ENCODE results near the gene RFFL. TPM values are rescaled to one million over a fixed set of nuclear protein-coding genes. Genes with fewer than 3 reads are reported as not detected.
"Not testable (repeated sequence)": the region's sequence is repeated elsewhere in the genome, so short reads cannot be mapped to it uniquely, and the experiment has no call there.

The RFFL gene
- total RNA-seq, 2 experiments from 2014 or later: 11.3 to 12.0 TPM

DNA sequence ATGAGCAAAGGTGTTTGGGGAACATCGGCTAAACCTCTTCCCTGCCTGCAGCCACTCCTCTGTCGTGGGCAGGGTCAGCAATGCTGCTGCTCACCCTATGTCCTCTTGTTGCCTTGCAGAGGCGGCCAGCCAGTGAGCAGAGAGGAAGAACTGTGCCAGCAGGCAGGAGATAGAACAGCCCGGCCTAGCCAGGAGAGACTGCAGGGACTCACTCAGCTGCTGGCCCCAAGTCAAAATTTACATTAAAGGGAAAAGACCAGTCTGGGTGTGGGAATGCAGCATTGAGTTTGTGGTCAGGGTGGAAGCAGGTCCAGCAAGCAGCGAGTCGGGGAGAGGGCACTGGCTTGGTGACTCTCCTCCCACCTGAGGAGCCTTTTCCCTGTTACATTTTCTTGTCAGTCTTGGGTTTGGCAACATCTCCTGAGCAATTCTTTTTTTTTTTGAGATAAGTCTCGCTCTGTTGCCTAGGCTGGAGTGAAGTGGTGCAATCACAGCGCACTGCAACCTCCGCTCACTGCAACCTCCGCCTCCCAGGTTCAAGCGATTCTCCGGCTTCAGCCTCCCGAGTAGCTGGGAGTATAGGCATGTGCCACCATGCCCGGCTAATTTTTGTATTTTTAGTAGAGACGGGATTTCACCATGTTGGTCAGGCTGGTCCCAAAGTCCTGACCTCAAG is 60.5 kb downstream of the RFFL start:
- Mint-ChIP-seq H3K9me3 (no peaks in the 10 kb centered on the region), H3K27me3 (no peaks in the 10 kb centered on the region), H3K4me1 (ENCODE audit: low read depth) (peaks cover 4% of the 10 kb centered on the region), H3K27ac (peak overlapping the region; percentile 63), H3K36me3 (ENCODE audit: low read depth) (peaks cover 37% of the 10 kb centered on the region), H3K4me3 (no peak overlapping the region)
- TF ChIP-seq, protein P1, sequence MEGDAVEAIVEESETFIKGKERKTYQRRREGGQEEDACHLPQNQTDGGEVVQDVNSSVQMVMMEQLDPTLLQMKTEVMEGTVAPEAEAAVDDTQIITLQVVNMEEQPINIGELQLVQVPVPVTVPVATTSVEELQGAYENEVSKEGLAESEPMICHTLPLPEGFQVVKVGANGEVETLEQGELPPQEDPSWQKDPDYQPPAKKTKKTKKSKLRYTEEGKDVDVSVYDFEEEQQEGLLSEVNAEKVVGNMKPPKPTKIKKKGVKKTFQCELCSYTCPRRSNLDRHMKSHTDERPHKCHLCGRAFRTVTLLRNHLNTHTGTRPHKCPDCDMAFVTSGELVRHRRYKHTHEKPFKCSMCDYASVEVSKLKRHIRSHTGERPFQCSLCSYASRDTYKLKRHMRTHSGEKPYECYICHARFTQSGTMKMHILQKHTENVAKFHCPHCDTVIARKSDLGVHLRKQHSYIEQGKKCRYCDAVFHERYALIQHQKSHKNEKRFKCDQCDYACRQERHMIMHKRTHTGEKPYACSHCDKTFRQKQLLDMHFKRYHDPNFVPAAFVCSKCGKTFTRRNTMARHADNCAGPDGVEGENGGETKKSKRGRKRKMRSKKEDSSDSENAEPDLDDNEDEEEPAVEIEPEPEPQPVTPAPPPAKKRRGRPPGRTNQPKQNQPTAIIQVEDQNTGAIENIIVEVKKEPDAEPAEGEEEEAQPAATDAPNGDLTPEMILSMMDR (IDR thresholded peaks at IDR 0.05): no peak
- ATAC-seq (no peak), DNase-seq (no peak)
- ChIA-PET POLR2A (interaction anchor here (1.1 to 2.2 kb wide), 3 partner anchors 11 to 13 kb away, joined by 3 to 8 read pairs (median 5); no protein-coding TSS in a partner anchor), CTCF (interaction anchor here (1.1 to 1.6 kb wide), 3 partner anchors 86 to 117 kb away, joined by 3 to 6 read pairs (median 5); partner anchors contain the start of gene RAD51D)
- intact Hi-C loops (cut with micrococcal nuclease): no loop called here

DNA sequence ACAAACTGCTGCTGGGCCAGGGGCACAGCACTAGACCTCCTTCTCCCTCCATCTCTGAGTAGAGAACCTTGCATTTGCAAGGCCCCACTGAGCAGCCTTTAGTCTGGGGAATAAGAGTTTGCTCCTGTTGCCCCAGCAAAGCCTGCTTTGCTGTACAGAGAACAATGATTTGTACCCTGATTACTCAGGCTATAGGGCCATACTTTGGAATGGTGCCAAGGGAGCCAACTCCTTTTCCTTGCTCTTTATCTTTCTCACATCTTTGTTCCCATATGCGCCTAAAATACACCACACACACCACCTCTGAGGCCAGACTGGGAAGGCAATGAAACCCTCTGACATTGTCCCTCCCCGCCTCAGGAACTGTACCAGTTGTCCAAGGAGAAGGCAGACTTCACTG is 62.0 kb downstream of the RFFL start:
- Mint-ChIP-seq H3K4me3 (no peak overlapping the region), H3K9me3 (no peaks in the 10 kb centered on the region), H3K27ac (peak overlapping the region; percentile 74), H3K4me1 (ENCODE audit: low read depth) (peaks cover 5% of the 10 kb centered on the region), H3K36me3 (ENCODE audit: low read depth) (peaks cover 31% of the 10 kb centered on the region), H3K27me3 (no peaks in the 10 kb centered on the region)
- ChIA-PET POLR2A (interaction anchor here (1.8 to 6.3 kb wide), 3 partner anchors 10 to 118 kb away, joined by 5 to 33 read pairs (median 8); partner anchors contain the start of gene RAD51D), CTCF (interaction anchor here (1.1 to 5.6 kb wide), 3 partner anchors 88 to 117 kb away, joined by 3 to 59 read pairs (median 6); partner anchors contain the start of gene RAD51D)
- TF ChIP-seq, protein P1 (IDR thresholded peaks at IDR 0.05): no peak
- intact Hi-C loops (cut with micrococcal nuclease): no loop called here
- ATAC-seq: no peak
- DNase-seq: no peak

DNA sequence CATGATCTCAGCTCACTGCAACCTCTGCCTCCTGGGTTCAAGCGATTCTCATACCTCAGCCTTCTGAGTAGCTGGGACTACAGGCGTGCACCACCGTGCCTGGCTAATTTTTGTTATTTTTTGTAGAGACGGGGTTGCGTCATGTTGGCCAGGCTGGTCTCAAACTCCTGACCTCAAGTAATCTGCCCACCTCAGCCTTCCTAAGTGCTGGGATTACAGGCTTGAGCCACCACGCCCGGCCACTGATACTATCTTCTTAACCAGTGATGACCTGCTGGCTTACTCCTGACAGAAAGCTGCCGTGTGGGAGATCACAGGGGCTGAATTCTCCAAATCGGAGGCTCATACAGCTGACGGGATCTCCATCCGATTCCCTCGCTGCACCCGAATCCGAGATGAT is 62.5 kb downstream of the RFFL start:
- Mint-ChIP-seq H3K27ac (peak overlapping the region; percentile 74), H3K36me3 (ENCODE audit: low read depth) (peaks cover 34% of the 10 kb centered on the region)
- ATAC-seq; H3K4me3 Mint-ChIP-seq; H3K27me3 Mint-ChIP-seq; DNase-seq; H3K9me3 Mint-ChIP-seq; intact Hi-C loops (cut with micrococcal nuclease); H3K4me1 Mint-ChIP-seq (ENCODE audit: low read depth): not testable (repeated sequence)
- ChIA-PET POLR2A (interaction anchor here (6.3 kb wide), 1 partner anchor 118 kb away, joined by 33 read pairs; the partner anchor contains the start of gene RAD51D), CTCF (interaction anchor here (0.8 to 5.6 kb wide), 3 partner anchors 11 to 118 kb away, joined by 3 to 59 read pairs (median 51); partner anchors contain the start of gene RAD51D)

DNA sequence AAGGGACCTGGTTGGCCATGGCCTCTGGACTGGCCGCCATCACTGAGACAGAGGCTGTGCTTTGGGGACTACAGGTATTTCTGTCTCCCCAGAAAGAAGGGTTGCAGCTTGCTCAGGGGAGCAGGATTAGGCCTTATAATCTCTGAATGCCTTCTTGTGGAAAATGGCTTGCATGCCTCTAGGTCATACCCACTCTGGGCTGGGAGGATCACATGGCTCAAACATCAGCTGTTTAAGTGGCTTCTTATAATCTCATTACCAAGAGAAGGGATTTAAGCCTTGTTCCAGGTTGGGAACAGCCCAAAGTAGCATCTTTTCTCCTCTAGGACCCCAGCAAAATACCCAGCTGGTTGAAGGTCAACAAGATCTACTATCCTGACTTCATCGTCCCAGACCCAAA is 64.1 kb downstream of the RFFL start:
- no peak for ATAC-seq
- CTCF ChIA-PET: interaction anchor here (0.8 to 5.6 kb wide), 9 partner anchors 10 to 127 kb away, joined by 3 to 59 read pairs (median 4); partner anchors contain the start of gene RAD51D
- Mint-ChIP-seq H3K4me1 (ENCODE audit: low read depth) (peaks cover 5% of the 10 kb centered on the region), H3K4me3 (no peak overlapping the region), H3K9me3 (no peaks in the 10 kb centered on the region), H3K36me3 (ENCODE audit: low read depth) (peaks cover 33% of the 10 kb centered on the region), H3K27me3 (no peaks in the 10 kb centered on the region), H3K27ac (no peak overlapping the region)
- TF ChIP-seq, protein P1 (IDR thresholded peaks at IDR 0.05): no peak
- DNase-seq: no peak
- intact Hi-C loops (cut with micrococcal nuclease): loop anchor here (2.0 to 5.0 kb wide), 3 partner anchors 89 to 123 kb away; partner anchors contain the start of gene FNDC8
- POLR2A ChIA-PET: interaction anchor here (1.1 to 6.3 kb wide), 4 partner anchors 9 to 120 kb away, joined by 3 to 33 read pairs (median 8); partner anchors contain the start of gene RAD51D

DNA sequence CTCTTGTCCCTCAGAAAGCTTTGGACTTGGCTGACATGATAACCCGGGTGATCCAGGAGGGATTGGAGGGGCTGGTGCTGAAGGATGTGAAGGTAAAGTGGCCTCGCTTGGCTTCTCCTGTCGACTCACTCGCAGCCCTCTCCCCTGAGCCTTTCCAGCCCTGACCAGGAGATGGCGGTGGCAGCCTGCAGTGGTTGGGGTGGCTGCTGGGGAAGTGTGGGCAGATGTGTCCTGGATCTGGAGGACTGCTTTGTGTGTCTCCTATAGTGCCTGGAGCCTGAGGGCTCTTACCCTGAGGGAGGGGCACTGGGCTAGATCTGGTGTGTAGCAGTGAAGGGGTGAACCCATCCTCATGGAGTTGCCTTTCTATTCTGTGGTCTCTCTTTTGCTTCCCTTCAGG is 65.3 kb downstream of the RFFL start:
- intact Hi-C loops (cut with micrococcal nuclease): loop anchor here (2.0 to 5.0 kb wide), 3 partner anchors 91 to 124 kb away; partner anchors contain the start of gene FNDC8
- H3K4me3 Mint-ChIP-seq: no peak overlapping the region
- no peaks in the 10 kb centered on the region for H3K9me3 Mint-ChIP-seq
- DNase-seq (peak; percentile 85), ATAC-seq (peak; percentile 99)
- peaks cover 5% of the 10 kb centered on the region for H3K4me1 Mint-ChIP-seq (ENCODE audit: low read depth)
- TF ChIP-seq, protein P1 (IDR thresholded peaks at IDR 0.05): peak; percentile 77
- H3K27ac Mint-ChIP-seq: peak overlapping the region; percentile 60
- POLR2A ChIA-PET: interaction anchor here (0.9 to 6.3 kb wide), 6 partner anchors 10 to 121 kb away, joined by 4 to 33 read pairs (median 6); partner anchors contain the start of gene RAD51D
- CTCF ChIA-PET: interaction anchor here (1.0 to 5.6 kb wide), 10 partner anchors 8 to 121 kb away, joined by 3 to 59 read pairs (median 6); partner anchors contain the start of genes RAD51D and RFFL
- peaks cover 36% of the 10 kb centered on the region for H3K36me3 Mint-ChIP-seq (ENCODE audit: low read depth)
- no peaks in the 10 kb centered on the region for H3K27me3 Mint-ChIP-seq

Measured in activated CD8-positive, alpha-beta T cell treated with anti-CD3 and anti-CD28 coated beads for 36 hours (primary cell).